Measurements from ENCODE around the gene TP53AIP1. TPM values are rescaled to one million over a fixed set of nuclear protein-coding genes. Genes with fewer than 3 reads are reported as not detected.

The TP53AIP1 gene
- total and polyA plus RNA-seq, 5 donors from 2014 or later = not detected

- peaks cover 2% of the 10 kb centered on the region for H3K27me3 ChIP-seq (ENCODE audit: control insufficient read depth, insufficient read depth, low read length)
- no peaks in the 10 kb centered on the region for H3K9me3 ChIP-seq (ENCODE audit: control insufficient read depth in 2 of 2, low read length in 2 of 2)
- ATAC-seq (ENCODE audit: low read depth in 2 of 2) (no peak), DNase-seq (peak in 2 of 3 donors; percentile 31 to 32)
- H3K36me3 ChIP-seq (ENCODE audit: control insufficient read depth, insufficient read depth, low read length) = no peaks in the 10 kb centered on the region
- H3K4me3 ChIP-seq (ENCODE audit: low read depth, low read length) = no peak overlapping the region
- Mint-ChIP-seq H3K9me3 (no peaks in the 10 kb centered on the region), H3K4me1 (no peaks in the 10 kb centered on the region), H3K4me3 (peak overlapping the region in 1 of 4 donors; percentile 15), H3K27ac (no peak overlapping the region), H3K36me3 (no peaks in the 10 kb centered on the region), H3K27me3 (peaks cover 22% of the 10 kb centered on the region)
- no peaks in the 10 kb centered on the region for H3K4me1 ChIP-seq (ENCODE audit: control insufficient read depth, insufficient read depth, low read length, poor library complexity, severe bottlenecking)
- H3K27ac ChIP-seq (ENCODE audit: insufficient read depth, low read length, poor library complexity, severe bottlenecking) = no peak overlapping the region
Measured at GRCh38 chr11:128956401-128957201, 13.9 kb upstream of the TP53AIP1 start.

GRCh38 chr11:128955636-128956035 is 13.0 kb upstream of the TP53AIP1 start:
- DNase-seq (no peak), ATAC-seq (ENCODE audit: low read depth in 2 of 2) (no peak)
- Mint-ChIP-seq H3K27ac (no peak overlapping the region), H3K4me1 (no peaks in the 10 kb centered on the region), H3K9me3 (no peaks in the 10 kb centered on the region), H3K36me3 (no peaks in the 10 kb centered on the region), H3K4me3 (no peak overlapping the region), H3K27me3 (peaks cover 25% of the 10 kb centered on the region)
- Histone ChIP-seq H3K36me3 (ENCODE audit: control insufficient read depth, insufficient read depth, low read length) (no peaks in the 10 kb centered on the region), H3K4me1 (ENCODE audit: control insufficient read depth, insufficient read depth, low read length, poor library complexity, severe bottlenecking) (no peaks in the 10 kb centered on the region), H3K9me3 (ENCODE audit: control insufficient read depth in 2 of 2, low read length in 2 of 2) (no peaks in the 10 kb centered on the region), H3K4me3 (ENCODE audit: low read depth, low read length) (no peak overlapping the region), H3K27me3 (ENCODE audit: control insufficient read depth, insufficient read depth, low read length) (no peaks in the 10 kb centered on the region), H3K27ac (ENCODE audit: insufficient read depth, low read length, poor library complexity, severe bottlenecking) (no peak overlapping the region)

DNA sequence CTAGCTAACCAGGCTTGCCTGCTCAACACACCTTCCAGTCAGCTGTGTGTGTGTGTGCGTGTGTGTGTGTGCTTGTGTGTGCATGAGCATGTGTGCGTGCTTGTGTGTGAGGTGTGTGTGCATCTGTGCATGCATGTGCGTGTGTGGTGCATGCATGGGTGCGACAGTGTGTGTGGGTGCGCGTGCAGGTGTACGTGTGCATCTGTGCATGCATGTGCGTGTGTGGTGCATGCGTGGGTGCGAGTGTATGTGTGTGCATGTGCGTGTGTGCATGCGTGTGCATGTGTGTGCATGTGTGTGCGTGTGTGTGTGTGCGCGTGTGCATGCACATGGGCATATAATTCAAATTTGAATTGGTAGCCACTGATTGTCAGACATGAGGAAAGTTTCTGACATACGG is 10.5 kb upstream of the TP53AIP1 start:
- Histone ChIP-seq H3K36me3 (ENCODE audit: control insufficient read depth, insufficient read depth, low read length) (no peaks in the 10 kb centered on the region), H3K27me3 (ENCODE audit: control insufficient read depth, insufficient read depth, low read length) (no peaks in the 10 kb centered on the region), H3K4me3 (ENCODE audit: low read depth, low read length) (no peak overlapping the region), H3K27ac (ENCODE audit: insufficient read depth, low read length, poor library complexity, severe bottlenecking) (no peak overlapping the region), H3K4me1 (ENCODE audit: control insufficient read depth, insufficient read depth, low read length, poor library complexity, severe bottlenecking) (no peaks in the 10 kb centered on the region), H3K9me3 (ENCODE audit: control insufficient read depth in 2 of 2, low read length in 2 of 2) (no peaks in the 10 kb centered on the region)
- Mint-ChIP-seq H3K27ac (no peak overlapping the region), H3K27me3 (peaks cover 38% of the 10 kb centered on the region), H3K36me3 (no peaks in the 10 kb centered on the region), H3K4me3 (no peak overlapping the region), H3K4me1 (no peaks in the 10 kb centered on the region), H3K9me3 (no peaks in the 10 kb centered on the region)
- ATAC-seq (ENCODE audit: low read depth in 2 of 2) (no peak), DNase-seq (no peak)

DNA sequence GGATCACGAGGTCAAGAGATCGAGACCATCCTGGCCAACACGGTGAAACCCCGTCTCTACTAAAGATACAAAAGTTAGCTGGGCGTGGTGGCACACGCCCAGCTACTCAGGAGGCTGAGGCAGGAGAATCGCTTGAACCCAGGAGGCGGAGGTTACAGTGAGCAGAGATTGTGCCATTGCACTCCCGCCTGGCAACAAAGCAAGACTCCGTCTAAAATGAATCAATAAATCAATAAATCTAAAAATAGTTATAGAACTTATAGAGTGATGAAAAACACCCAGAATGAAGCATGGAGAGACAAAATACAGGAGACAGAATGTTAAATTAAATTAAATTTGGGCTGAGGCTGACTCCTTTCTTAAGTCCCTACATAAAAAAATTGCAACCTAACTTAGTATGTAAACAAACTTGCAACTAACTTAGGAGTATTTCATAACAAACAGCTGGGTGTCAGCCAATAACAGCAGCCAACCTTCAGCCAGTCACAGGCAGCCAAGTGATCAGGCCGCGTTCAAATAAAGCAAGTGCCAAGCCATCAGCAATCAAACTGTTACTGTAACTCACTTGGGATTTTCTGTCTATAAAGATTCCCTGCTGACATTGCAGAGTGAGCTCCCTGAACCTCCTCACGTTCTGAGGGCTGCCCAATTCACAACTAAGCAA is 7.3 kb upstream of the TP53AIP1 start:
- no peaks in the 10 kb centered on the region for H3K36me3 ChIP-seq (ENCODE audit: control insufficient read depth, insufficient read depth, low read length)
- Mint-ChIP-seq H3K27ac (no peak overlapping the region), H3K4me1 (no peaks in the 10 kb centered on the region), H3K9me3 (no peaks in the 10 kb centered on the region), H3K27me3 (peaks cover 33% of the 10 kb centered on the region), H3K36me3 (no peaks in the 10 kb centered on the region), H3K4me3 (no peak overlapping the region)
- no peak overlapping the region for H3K27ac ChIP-seq (ENCODE audit: insufficient read depth, low read length, poor library complexity, severe bottlenecking)
- H3K4me3 ChIP-seq (ENCODE audit: low read depth, low read length) = no peak overlapping the region
- no peaks in the 10 kb centered on the region for H3K4me1 ChIP-seq (ENCODE audit: control insufficient read depth, insufficient read depth, low read length, poor library complexity, severe bottlenecking)
- DNase-seq (no peak), ATAC-seq (ENCODE audit: low read depth in 2 of 2) (no peak)
- H3K9me3 ChIP-seq (ENCODE audit: control insufficient read depth in 2 of 2, low read length in 2 of 2) = no peaks in the 10 kb centered on the region
- H3K27me3 ChIP-seq (ENCODE audit: control insufficient read depth, insufficient read depth, low read length) = no peaks in the 10 kb centered on the region

DNA sequence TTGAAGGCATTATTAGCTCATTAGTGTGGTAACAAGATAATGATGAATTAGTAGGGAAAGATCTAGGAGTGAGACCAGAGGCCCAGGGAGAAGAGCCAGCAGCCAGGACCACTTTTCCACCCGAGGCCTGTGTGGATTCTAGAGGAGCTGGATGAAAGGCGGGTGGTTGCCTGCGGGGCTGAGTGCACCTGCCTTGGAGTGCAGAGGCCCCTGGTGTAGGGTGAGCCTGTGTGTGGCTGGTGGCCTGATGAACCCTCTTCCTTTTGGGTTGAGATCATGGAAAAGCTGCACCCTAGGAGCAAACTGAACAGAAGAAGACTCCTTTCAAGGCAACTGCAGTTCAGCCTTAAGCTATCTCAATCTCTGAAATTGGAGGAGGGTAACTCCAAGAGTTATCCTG is 5.9 kb upstream of the TP53AIP1 start:
- Histone ChIP-seq H3K4me1 (ENCODE audit: control insufficient read depth, insufficient read depth, low read length, poor library complexity, severe bottlenecking) (no peaks in the 10 kb centered on the region), H3K4me3 (ENCODE audit: low read depth, low read length) (no peak overlapping the region), H3K27me3 (ENCODE audit: control insufficient read depth, insufficient read depth, low read length) (no peaks in the 10 kb centered on the region), H3K9me3 (ENCODE audit: control insufficient read depth in 2 of 2, low read length in 2 of 2) (no peaks in the 10 kb centered on the region), H3K36me3 (ENCODE audit: control insufficient read depth, insufficient read depth, low read length) (no peaks in the 10 kb centered on the region), H3K27ac (ENCODE audit: insufficient read depth, low read length, poor library complexity, severe bottlenecking) (no peak overlapping the region)
- ATAC-seq (ENCODE audit: low read depth in 2 of 2) (no peak), DNase-seq (no peak)
- Mint-ChIP-seq H3K4me3 (no peak overlapping the region), H3K36me3 (no peaks in the 10 kb centered on the region), H3K27ac (no peak overlapping the region), H3K4me1 (no peaks in the 10 kb centered on the region), H3K9me3 (no peaks in the 10 kb centered on the region), H3K27me3 (peaks cover 30% of the 10 kb centered on the region)

DNA sequence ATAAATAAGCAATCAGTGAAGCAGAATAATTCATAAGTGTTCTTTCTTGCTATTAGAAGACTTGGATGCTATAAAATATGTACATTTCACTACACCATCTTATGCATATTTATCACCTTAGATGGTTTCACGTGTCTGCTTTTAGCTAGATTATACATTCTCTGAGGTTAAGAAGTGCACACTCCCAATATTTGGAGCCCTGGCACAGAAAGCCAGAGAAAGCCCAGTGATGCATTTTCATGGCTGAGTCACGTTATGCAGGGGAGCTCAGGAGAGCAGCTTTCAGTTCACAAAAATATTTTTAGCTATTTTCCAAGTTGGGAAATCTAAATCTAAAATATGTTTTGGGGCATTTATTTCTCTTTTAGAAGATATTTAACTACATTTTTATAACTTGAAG is 5.1 kb upstream of the TP53AIP1 start:
- H3K27me3 Mint-ChIP-seq = peaks cover 30% of the 10 kb centered on the region
- no peak overlapping the region for H3K4me3 Mint-ChIP-seq

GRCh38 chr11:128946648-128947047 is 4.0 kb upstream of the TP53AIP1 start:
- Mint-ChIP-seq H3K36me3 (no peaks in the 10 kb centered on the region), H3K9me3 (no peaks in the 10 kb centered on the region), H3K27ac (no peak overlapping the region), H3K4me3 (no peak overlapping the region), H3K4me1 (no peaks in the 10 kb centered on the region), H3K27me3 (peaks cover 27% of the 10 kb centered on the region)
- Histone ChIP-seq H3K4me1 (ENCODE audit: control insufficient read depth, insufficient read depth, low read length, poor library complexity, severe bottlenecking) (no peaks in the 10 kb centered on the region), H3K36me3 (ENCODE audit: control insufficient read depth, insufficient read depth, low read length) (no peaks in the 10 kb centered on the region), H3K27me3 (ENCODE audit: control insufficient read depth, insufficient read depth, low read length) (no peaks in the 10 kb centered on the region), H3K4me3 (ENCODE audit: low read depth, low read length) (no peak overlapping the region), H3K27ac (ENCODE audit: insufficient read depth, low read length, poor library complexity, severe bottlenecking) (no peak overlapping the region), H3K9me3 (ENCODE audit: control insufficient read depth in 2 of 2, low read length in 2 of 2) (no peaks in the 10 kb centered on the region)
- ATAC-seq (ENCODE audit: low read depth in 2 of 2) = no peak
- no peak for DNase-seq

More for the DNA sequence above, 5.1 kb upstream of the TP53AIP1 start:
- Mint-ChIP-seq H3K9me3 (no peaks in the 10 kb centered on the region), H3K36me3 (no peaks in the 10 kb centered on the region), H3K27ac (no peak overlapping the region), H3K4me1 (no peaks in the 10 kb centered on the region)
- no peaks in the 10 kb centered on the region for H3K36me3 ChIP-seq (ENCODE audit: control insufficient read depth, insufficient read depth, low read length)
- H3K27me3 ChIP-seq (ENCODE audit: control insufficient read depth, insufficient read depth, low read length) = no peaks in the 10 kb centered on the region
- H3K9me3 ChIP-seq (ENCODE audit: control insufficient read depth in 2 of 2, low read length in 2 of 2) = no peaks in the 10 kb centered on the region
- no peak overlapping the region for H3K4me3 ChIP-seq (ENCODE audit: low read depth, low read length)
- H3K4me1 ChIP-seq (ENCODE audit: control insufficient read depth, insufficient read depth, low read length, poor library complexity, severe bottlenecking) = no peaks in the 10 kb centered on the region
- no peak for DNase-seq
- no peak overlapping the region for H3K27ac ChIP-seq (ENCODE audit: insufficient read depth, low read length, poor library complexity, severe bottlenecking)
- no peak for ATAC-seq (ENCODE audit: low read depth in 2 of 2)

Measured in CD4-positive, CD25-positive, alpha-beta regulatory T cell (primary cell).